WTC11 (cell line): ENCODE results near the gene OPN1SW. TPM values are rescaled to one million over a fixed set of nuclear protein-coding genes. Genes with fewer than 3 reads are reported as not detected.

Experiments used
- ATAC-seq: fragments of 200-7000 bp; cut with Tn5 transposase; 2 replicates; pipeline ENCODE4 v1.10.0; 2021; ENCODE audit warnings: mild to moderate bottlenecking, moderate library complexity
- CTCF ChIA-PET: fragments of 300-600 bp; sonication (Branson Sonifier 250); formaldehyde crosslinking; loops from one replicate; lab custom pipeline; 2021; ENCODE audit warnings: antibody characterized with exemption; lab: Charles Lee
- POLR2A ChIA-PET: fragments of 350-600 bp; sonication (Branson Sonifier 250); formaldehyde crosslinking; loops from one replicate; lab custom pipeline; 2021; ENCODE audit warnings: antibody characterized with exemption; lab: Charles Lee
- DNase-seq: peaks from one replicate; pipeline ENCODE4 v3.0.0; 2021; ENCODE audit warnings: low spot score
- H3K27ac Mint-ChIP-seq: 2 replicates; pipeline ENCODE4 v1.8.0; 2021; ENCODE audit warnings: mixed read lengths
- H3K27me3 Mint-ChIP-seq: 2 replicates; pipeline ENCODE4 v1.8.0; 2021; ENCODE audit warnings: low read depth, mild to moderate bottlenecking, moderate library complexity, mixed read lengths
- H3K36me3 Mint-ChIP-seq: 2 replicates; pipeline ENCODE4 v1.8.0; 2021; ENCODE audit warnings: mixed read lengths
- H3K4me1 Mint-ChIP-seq: 2 replicates; pipeline ENCODE4 v1.8.0; 2022; ENCODE audit warnings: mixed read lengths
- H3K4me3 Mint-ChIP-seq: 2 replicates; pipeline ENCODE4 v1.8.0; 2021; ENCODE audit warnings: mild to moderate bottlenecking, moderate library complexity, mixed read lengths
- H3K9me3 Mint-ChIP-seq: 2 replicates; pipeline ENCODE4 v1.8.0; 2021; ENCODE audit warnings: mixed read lengths
- AFF4 ChIP-seq: sonication (generic); formaldehyde crosslinking; IDR thresholded peaks from 2 replicates; pipeline ENCODE4 v1.8.1; 2023; ENCODE audit warnings: mild to moderate bottlenecking, missing genetic modification reagents, borderline replicate concordance
- ATF1 ChIP-seq: sonication (generic); formaldehyde crosslinking; IDR thresholded peaks from 2 replicates; pipeline ENCODE4 v1.8.1; 2023; ENCODE audit warnings: mild to moderate bottlenecking, moderate library complexity, missing genetic modification reagents
- ATF3 ChIP-seq: sonication (generic); formaldehyde crosslinking; conservative IDR thresholded peaks from 2 replicates; pipeline ENCODE4 v1.8.1; 2022; ENCODE audit warnings: mild to moderate bottlenecking, missing genetic modification reagents
- CDX4 ChIP-seq: fragments of 250-450 bp; sonication (Bioruptor Pico); IDR thresholded peaks from 2 replicates; pipeline ENCODE4 v1.9.0; 2021; ENCODE audit warnings: moderate library complexity, mild to moderate bottlenecking, inconsistent platforms, borderline replicate concordance
- CREM ChIP-seq: sonication (generic); formaldehyde crosslinking; IDR thresholded peaks from 2 replicates; pipeline ENCODE4 v1.8.1; 2022; ENCODE audit warnings: mild to moderate bottlenecking, missing genetic modification reagents, moderate library complexity
- E2F4 ChIP-seq: sonication (generic); formaldehyde crosslinking; IDR thresholded peaks from 2 replicates; pipeline ENCODE4 v1.8.1; 2022; ENCODE audit warnings: low read depth, mild to moderate bottlenecking, moderate library complexity, missing genetic modification reagents, borderline replicate concordance
- E2F5 ChIP-seq: sonication (generic); formaldehyde crosslinking; IDR thresholded peaks from 2 replicates; pipeline ENCODE4 v1.8.1; 2022; ENCODE audit warnings: mild to moderate bottlenecking, moderate library complexity, missing genetic modification reagents
- EMX1 ChIP-seq: fragments of 250-450 bp; sonication (Bioruptor Pico); IDR thresholded peaks from 2 replicates; pipeline ENCODE4 v1.8.0; 2021; ENCODE audit warnings: mild to moderate bottlenecking
- FOXK1 ChIP-seq: sonication (generic); formaldehyde crosslinking; IDR thresholded peaks from 2 replicates; pipeline ENCODE4 v1.8.0; 2022; ENCODE audit warnings: mild to moderate bottlenecking, moderate library complexity, missing genetic modification reagents
- JUN ChIP-seq: sonication (generic); formaldehyde crosslinking; IDR thresholded peaks from 2 replicates; pipeline ENCODE4 v1.8.0; 2023; ENCODE audit warnings: mild to moderate bottlenecking, missing genetic modification reagents
- MXD4 ChIP-seq: fragments of 250-450 bp; sonication (Bioruptor Pico); IDR thresholded peaks from 2 replicates; pipeline ENCODE4 v1.8.0; 2021; ENCODE audit warnings: mild to moderate bottlenecking, moderate library complexity, borderline replicate concordance
- NR3C1 ChIP-seq: sonication (generic); formaldehyde crosslinking; conservative IDR thresholded peaks from 2 replicates; pipeline ENCODE4 v1.8.1; 2023; ENCODE audit warnings: low read depth, mild to moderate bottlenecking, missing genetic modification reagents
- OVOL2 ChIP-seq: fragments of 250-450 bp; sonication (Bioruptor Pico); IDR thresholded peaks from 2 replicates; pipeline ENCODE4 v1.9.0; 2021; ENCODE audit warnings: mild to moderate bottlenecking, borderline replicate concordance
- SMAD3 ChIP-seq: sonication (generic); formaldehyde crosslinking; IDR thresholded peaks from 2 replicates; pipeline ENCODE4 v1.8.0; 2022; ENCODE audit warnings: missing genetic modification reagents, mild to moderate bottlenecking, borderline replicate concordance
- SMAD4 ChIP-seq: sonication (generic); formaldehyde crosslinking; IDR thresholded peaks from 2 replicates; pipeline ENCODE4 v1.8.0; 2022; ENCODE audit warnings: mild to moderate bottlenecking, missing genetic modification reagents
- TCF7 ChIP-seq: sonication (generic); formaldehyde crosslinking; IDR thresholded peaks from 2 replicates; pipeline ENCODE4 v1.8.0; 2022; ENCODE audit warnings: mild to moderate bottlenecking, low read depth, missing genetic modification reagents, moderate library complexity
- TEAD4 ChIP-seq: sonication (generic); formaldehyde crosslinking; IDR thresholded peaks from 2 replicates; pipeline ENCODE4 v1.8.0; 2022; ENCODE audit warnings: mild to moderate bottlenecking, missing genetic modification reagents
- TP53 ChIP-seq: sonication (generic); formaldehyde crosslinking; IDR thresholded peaks from 2 replicates; pipeline ENCODE4 v1.8.1; 2023; ENCODE audit warnings: mild to moderate bottlenecking, missing genetic modification reagents
- USF1 ChIP-seq: sonication (generic); formaldehyde crosslinking; IDR thresholded peaks from 2 replicates; pipeline ENCODE4 v1.8.0; 2022; ENCODE audit warnings: mild to moderate bottlenecking, missing genetic modification reagents
- ZBTB21 ChIP-seq: sonication (generic); formaldehyde crosslinking; IDR thresholded peaks from 2 replicates; pipeline ENCODE4 v1.8.1; 2023; ENCODE audit warnings: mild to moderate bottlenecking, missing genetic modification reagents, borderline replicate concordance
- ZNF121 ChIP-seq: sonication (generic); formaldehyde crosslinking; IDR thresholded peaks from 2 replicates; pipeline ENCODE4 v1.8.0; 2023; ENCODE audit warnings: missing genetic modification reagents
- ZNF219 ChIP-seq: sonication (generic); formaldehyde crosslinking; IDR thresholded peaks from 2 replicates; pipeline ENCODE4 v1.8.0; 2023; ENCODE audit warnings: missing genetic modification reagents, mild to moderate bottlenecking, borderline replicate concordance
- ZNF671 ChIP-seq: fragments of 250-450 bp; sonication (Bioruptor Pico); IDR thresholded peaks from 2 replicates; pipeline ENCODE4 v1.8.0; 2021; ENCODE audit warnings: mild to moderate bottlenecking
- total RNA-seq: library from RNA; stranded (reverse); gene quantifications from 3 replicates; pipeline ENCODE4 v1.2.3, GENCODE V29; 2021

The OPN1SW gene
- total RNA-seq, 1 experiment from 2014 or later, result not detected

GRCh38 chr7:128729494-128729893 is 46.1 kb downstream of the OPN1SW start:
- Mint-ChIP-seq H3K27me3 (peaks cover 13% of the 10 kb centered on the region), H3K4me3 (no peak overlapping the region)

GRCh38 chr7:128728598-128728997 is 47.0 kb downstream of the OPN1SW start:
- no peaks in the 10 kb centered on the region for H3K36me3 Mint-ChIP-seq
- H3K4me1 Mint-ChIP-seq, result no peaks in the 10 kb centered on the region
- ATAC-seq, result no peak
- DNase-seq, result no peak
- H3K4me3 Mint-ChIP-seq, result no peak overlapping the region
- peaks cover 13% of the 10 kb centered on the region for H3K27me3 Mint-ChIP-seq
- H3K9me3 Mint-ChIP-seq, result no peaks in the 10 kb centered on the region
- POLR2A ChIA-PET, result no interaction called here
- H3K27ac Mint-ChIP-seq, result no peak overlapping the region
- CTCF ChIA-PET, result no interaction called here
- TF ChIP-seq OVOL2 (CRISPR knock-in tag), result no peak
- no peak for TF ChIP-seq NR3C1 (CRISPR knock-in tag)
- no peak for TF ChIP-seq FOXK1 (CRISPR knock-in tag)
- no peak for TF ChIP-seq E2F5
- TF ChIP-seq CREM, result no peak
- TF ChIP-seq ATF3 (CRISPR knock-in tag), result no peak
- TF ChIP-seq TP53 (CRISPR knock-in tag), result no peak
- no peak for TF ChIP-seq ZNF671 (CRISPR knock-in tag)
- no peak for TF ChIP-seq TEAD4 (CRISPR knock-in tag)
- TF ChIP-seq MXD4 (CRISPR knock-in tag), result no peak
- TF ChIP-seq TCF7 (CRISPR knock-in tag), result no peak
- TF ChIP-seq JUN (CRISPR knock-in tag), result no peak
- TF ChIP-seq CDX4 (CRISPR knock-in tag), result no peak
- no peak for TF ChIP-seq SMAD4

More at GRCh38 chr7:128729494-128729893, 46.1 kb downstream of the OPN1SW start:
- no peaks in the 10 kb centered on the region for H3K36me3 Mint-ChIP-seq
- TF ChIP-seq ZNF219 (CRISPR knock-in tag) (no peak), ATF1 (CRISPR knock-in tag) (no peak), ZBTB21 (no peak), ZNF121 (CRISPR knock-in tag) (no peak), AFF4 (no peak), USF1 (CRISPR knock-in tag) (no peak), E2F5 (no peak), E2F4 (CRISPR knock-in tag) (no peak), SMAD3 (CRISPR knock-in tag) (no peak), CREM (no peak), EMX1 (CRISPR knock-in tag) (no peak)
- no peak overlapping the region for H3K27ac Mint-ChIP-seq
- ChIA-PET CTCF (no interaction called here), POLR2A (no interaction called here)
- H3K9me3 Mint-ChIP-seq, result no peaks in the 10 kb centered on the region
- no peak for ATAC-seq
- H3K4me1 Mint-ChIP-seq, result no peaks in the 10 kb centered on the region
- DNase-seq, result no peak
